GM23248 (cell line): Measurements from ENCODE around the gene NOL9. TPM values are rescaled to one million over a fixed set of nuclear protein-coding genes. Genes with fewer than 3 reads are reported as not detected.

ENCODE experiments used
- DNase-seq: peaks from one replicate; pipeline ENCODE4 v3.0.0-alpha.2; 2015
- H2AFZ ChIP-seq: fragments of 200-600 bp; sonication (generic); 2 replicates; pipeline ENCODE4 v1.6.1; 2016; ENCODE audit warnings: antibody characterized with exemption
- H3F3A ChIP-seq: fragments of 200-600 bp; sonication (generic); 2 replicates; pipeline ENCODE4 v1.6.1; 2016; ENCODE audit warnings: mild to moderate bottlenecking, antibody characterized with exemption, mixed run types; ENCODE audit not compliant: insufficient read depth
- H3K27ac ChIP-seq: fragments of 200-600 bp; sonication (generic); 2 replicates; pipeline ENCODE4 v1.5.1; 2016; ENCODE audit warnings: mild to moderate bottlenecking
- H3K27me3 ChIP-seq: fragments of 200-600 bp; sonication (generic); replicated peaks from 2 replicates; pipeline ENCODE4 v1.6.1; 2016; ENCODE audit warnings: mild to moderate bottlenecking; ENCODE audit not compliant: insufficient read depth
- H3K36me3 ChIP-seq: fragments of 200-600 bp; sonication (generic); 2 replicates; pipeline ENCODE4 v1.6.1; 2016; ENCODE audit warnings: low read depth, mild to moderate bottlenecking
- H3K4me1 ChIP-seq: fragments of 200-600 bp; sonication (generic); 2 replicates; pipeline ENCODE4 v1.6.1; 2016; ENCODE audit warnings: mild to moderate bottlenecking; ENCODE audit not compliant: insufficient read depth
- H3K4me2 ChIP-seq: fragments of 200-600 bp; sonication (generic); one replicate; pipeline ENCODE4 v1.6.1; 2016; ENCODE audit warnings: mild to moderate bottlenecking; ENCODE audit not compliant: unreplicated experiment
- H3K4me3 ChIP-seq: fragments of 200-600 bp; sonication (generic); 2 replicates; pipeline ENCODE4 v1.5.1; 2016; ENCODE audit warnings: mild to moderate bottlenecking
- H3K79me2 ChIP-seq: fragments of 200-600 bp; sonication (generic); 2 replicates; pipeline ENCODE4 v1.6.1; 2016; ENCODE audit warnings: mild to moderate bottlenecking; ENCODE audit not compliant: insufficient read depth
- H3K9ac ChIP-seq: fragments of 200-600 bp; sonication (generic); 2 replicates; pipeline ENCODE4 v1.6.1; 2016; ENCODE audit warnings: mild to moderate bottlenecking
- H3K9me2 ChIP-seq: fragments of 200-600 bp; sonication (generic); 2 replicates; pipeline ENCODE4 v1.6.1; 2016; ENCODE audit warnings: mixed run types, mild to moderate bottlenecking, moderate library complexity; ENCODE audit not compliant: insufficient read depth
- H3K9me3 ChIP-seq: fragments of 200-600 bp; sonication (generic); one replicate; pipeline ENCODE4 v1.6.1; 2017; ENCODE audit warnings: low read depth
- H4K20me1 ChIP-seq: fragments of 200-600 bp; sonication (generic); 2 replicates; pipeline ENCODE4 v1.6.0; 2016; ENCODE audit not compliant: insufficient read depth
- EZH2 ChIP-seq: fragments of 200-600 bp; sonication (generic); IDR thresholded peaks from 2 replicates; pipeline ENCODE4 v1.6.1; 2018; ENCODE audit warnings: antibody characterized with exemption, mild to moderate bottlenecking; ENCODE audit not compliant: insufficient read depth, poor library complexity, severe bottlenecking
- EZH2phosphoT487 ChIP-seq: fragments of 200-600 bp; sonication (generic); IDR thresholded peaks from 2 replicates; pipeline ENCODE4 v1.6.1; 2018; ENCODE audit warnings: antibody characterized with exemption, moderate library complexity, mild to moderate bottlenecking, low read depth; ENCODE audit not compliant: insufficient read depth
- WGBS, 2 experiments: methylation state at CpG; one replicate each; pipeline ENCODE4 v1.1.6; 2015 to 2017; ENCODE audit warnings: low lambda C conversion rate in 2 of 2, low coverage in 1 of 2; ENCODE audit errors: missing lambda C conversion rate in 2 of 2; 5-methylcytosine and 5-hydroxymethylcytosine counted together
- in situ Hi-C: fragments of 300-500 bp; cut with MboI; formaldehyde crosslinking; loops from 2 replicates; pipeline ENCODE4 v1.15.0; 2020
- polyA plus RNA-seq: library from polyadenylated mRNA; unstranded; fragments of >200 nt; fragmentation: Nextera tagmentation; extraction: Ambion mirVana; gene quantifications from 2 replicates; pipeline ENCODE4 v1.2.1, GENCODE V29; 2016
- total RNA-seq: library from RNA; depleted of rRNA; stranded (reverse); fragments of >200 nt; shearing (Covaris generic); gene quantifications from 2 replicates; pipeline ENCODE4 v1.2.3, GENCODE V29; 2014

The NOL9 gene
- total and polyA plus RNA-seq, 2 experiments from 2014 or later = 13.0 to 27.8 TPM

- peaks cover 15% of the 10 kb centered on the region; the same call in 1 of the 2 replicates for H3F3A ChIP-seq
- H3K9me3 ChIP-seq = no peaks in the 10 kb centered on the region
- H3K4me2 ChIP-seq = no peak overlapping the region
- H2AFZ ChIP-seq = peak overlapping the region; percentile 30
- WGBS, 2 experiments = 73 to 75% methylated on average over 10 of the region's 10 CpGs
- peak overlapping the region; percentile 57 for H3K9ac ChIP-seq
- H4K20me1 ChIP-seq = no peaks in the 10 kb centered on the region
- no peaks in the 10 kb centered on the region for H3K79me2 ChIP-seq
- in situ Hi-C loops = no loop called here
- no peak overlapping the region for H3K4me3 ChIP-seq
- peaks cover 16% of the 10 kb centered on the region for H3K4me1 ChIP-seq
- TF ChIP-seq EZH2phosphoT487 (no peak), EZH2 (no peak)
- no peaks in the 10 kb centered on the region for H3K9me2 ChIP-seq
- DNase-seq = no peak
- peak overlapping the region; percentile 76 for H3K27ac ChIP-seq
- H3K36me3 ChIP-seq = no peaks in the 10 kb centered on the region
- no peaks in the 10 kb centered on the region for H3K27me3 ChIP-seq
Measured at GRCh38 chr1:6491966-6492365, 62.3 kb downstream of the NOL9 start.

- no peaks in the 10 kb centered on the region for H3K27me3 ChIP-seq
- H3K36me3 ChIP-seq = no peaks in the 10 kb centered on the region
- H3F3A ChIP-seq = peaks cover 15% of the 10 kb centered on the region; the same call in 1 of the 2 replicates
- peaks cover 16% of the 10 kb centered on the region for H3K4me1 ChIP-seq
- H4K20me1 ChIP-seq = no peaks in the 10 kb centered on the region
- H2AFZ ChIP-seq = peak within 1 kb of the TSS; percentile 97
- WGBS, 2 experiments = 31% methylated on average over 6 of the region's 6 CpGs
- TF ChIP-seq EZH2 (no peak), EZH2phosphoT487 (no peak)
- no peaks in the 10 kb centered on the region for H3K9me2 ChIP-seq
- peak within 1 kb of the TSS; percentile 70 for H3K9ac ChIP-seq
- peak within 1 kb of the TSS; percentile 85 for H3K4me3 ChIP-seq
- DNase-seq = peak; percentile 81
- no peaks in the 10 kb centered on the region for H3K9me3 ChIP-seq
- peak within 1 kb of the TSS; percentile 92 for H3K4me2 ChIP-seq
- no peaks in the 10 kb centered on the region for H3K79me2 ChIP-seq
- peak within 1 kb of the TSS; percentile 76 for H3K27ac ChIP-seq
- in situ Hi-C loops = no loop called here
Measured at GRCh38 chr1:6491480-6491962, 62.8 kb downstream of the NOL9 start, which contains the start of gene PLEKHG5. Gene PLEKHG5 (minus strand): TSS chr1:6491667. CDS start chr1:6477571, 14,096 bp downstream.

DNA sequence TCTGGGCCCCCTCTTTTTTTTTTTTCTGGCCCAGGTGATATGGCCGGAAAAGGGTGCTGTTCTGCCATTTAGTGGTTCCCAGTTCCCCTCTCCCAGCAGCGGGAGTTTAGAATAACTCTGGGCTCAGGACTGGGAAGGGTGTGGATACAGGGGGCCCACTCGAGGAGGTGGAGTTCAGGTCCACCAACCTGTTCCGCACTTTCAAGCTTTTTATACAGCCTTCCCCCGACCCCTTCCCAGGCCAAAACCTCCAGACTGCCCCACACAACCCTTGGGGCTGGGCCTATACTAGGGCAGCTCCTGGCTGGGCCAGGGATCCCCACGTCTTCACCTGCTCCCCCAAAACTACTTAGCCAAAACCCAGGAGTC lies 63.2 kb downstream of the NOL9 start:
- H3K9me2 ChIP-seq = no peaks in the 10 kb centered on the region
- peak overlapping the region; percentile 85 for H3K4me3 ChIP-seq
- no peaks in the 10 kb centered on the region for H4K20me1 ChIP-seq
- H3K9ac ChIP-seq = peak overlapping the region; percentile 70
- H3F3A ChIP-seq = peaks cover 15% of the 10 kb centered on the region; the same call in 1 of the 2 replicates
- peak overlapping the region; percentile 76 for H3K27ac ChIP-seq
- H2AFZ ChIP-seq = peak overlapping the region; percentile 97
- H3K79me2 ChIP-seq = no peaks in the 10 kb centered on the region
- in situ Hi-C loops = no loop called here
- H3K4me1 ChIP-seq = peaks cover 16% of the 10 kb centered on the region
- 87 to 90% methylated on average over 6 of the region's 6 CpGs for WGBS, 2 experiments
- no peaks in the 10 kb centered on the region for H3K36me3 ChIP-seq
- no peak for DNase-seq
- peak overlapping the region; percentile 92 for H3K4me2 ChIP-seq
- H3K9me3 ChIP-seq = no peaks in the 10 kb centered on the region
- no peak for TF ChIP-seq EZH2
- no peaks in the 10 kb centered on the region for H3K27me3 ChIP-seq

- DNase-seq = peak; percentile 85
- peaks cover 16% of the 10 kb centered on the region for H3K4me1 ChIP-seq
- H3K9ac ChIP-seq = peak overlapping the region; percentile 70
- in situ Hi-C loops = no loop called here
- no peaks in the 10 kb centered on the region for H4K20me1 ChIP-seq
- no peaks in the 10 kb centered on the region for H3K79me2 ChIP-seq
- H3F3A ChIP-seq = peaks cover 15% of the 10 kb centered on the region; the same call in 1 of the 2 replicates
- WGBS, 2 experiments = 8 to 10% methylated on average over 60 to 68 of the region's 70 CpGs
- TF ChIP-seq EZH2 = no peak
- TF ChIP-seq EZH2phosphoT487 = no peak
- peak overlapping the region; percentile 85 for H3K4me3 ChIP-seq
- peak overlapping the region; percentile 76; the same call in 1 of the 2 replicates for H3K27ac ChIP-seq
- H3K36me3 ChIP-seq = no peaks in the 10 kb centered on the region
- no peaks in the 10 kb centered on the region for H3K27me3 ChIP-seq
- peak overlapping the region; percentile 92 for H3K4me2 ChIP-seq
- H2AFZ ChIP-seq = peak overlapping the region; percentile 97
- H3K9me3 ChIP-seq = no peaks in the 10 kb centered on the region
- no peaks in the 10 kb centered on the region for H3K9me2 ChIP-seq
Measured at GRCh38 chr1:6490181-6491080, 63.9 kb downstream of the NOL9 start.
